HG03521 (cell line): ENCODE data around the gene ADGRG3.
"Not testable (repeated sequence)": the region's sequence is repeated elsewhere in the genome, so short reads cannot be mapped to it uniquely, and the experiment has no call there.

Experiments
- ATAC-seq: cut with Tn5 transposase; IDR thresholded peaks from one replicate; pipeline ENCODE4 v1.9.1; 2021; ENCODE audit warnings: mild to moderate bottlenecking, moderate library complexity; ENCODE audit not compliant: unreplicated experiment

ADGRG3 gene

DNA sequence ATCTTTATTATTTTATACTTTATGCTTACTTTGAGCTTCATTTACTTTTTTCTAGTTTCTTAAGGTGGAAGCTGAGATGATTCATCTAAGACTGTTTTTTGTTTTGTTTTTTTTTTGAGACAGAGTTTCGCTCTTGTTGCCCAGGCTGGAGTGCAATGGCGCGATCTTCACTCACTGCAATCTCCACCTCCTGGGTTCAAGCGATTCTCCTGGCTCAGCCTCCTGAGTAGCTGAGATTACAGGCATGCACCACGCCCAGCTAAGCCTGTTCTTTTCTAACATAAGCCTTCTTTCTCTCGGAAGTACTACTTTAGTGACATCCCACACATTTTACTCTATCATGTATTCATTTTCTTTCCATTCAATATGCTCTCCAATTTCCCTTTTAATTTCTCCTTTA is 44.5 kb downstream of the ADGRG3 start:
- not testable (repeated sequence) for ATAC-seq

DNA sequence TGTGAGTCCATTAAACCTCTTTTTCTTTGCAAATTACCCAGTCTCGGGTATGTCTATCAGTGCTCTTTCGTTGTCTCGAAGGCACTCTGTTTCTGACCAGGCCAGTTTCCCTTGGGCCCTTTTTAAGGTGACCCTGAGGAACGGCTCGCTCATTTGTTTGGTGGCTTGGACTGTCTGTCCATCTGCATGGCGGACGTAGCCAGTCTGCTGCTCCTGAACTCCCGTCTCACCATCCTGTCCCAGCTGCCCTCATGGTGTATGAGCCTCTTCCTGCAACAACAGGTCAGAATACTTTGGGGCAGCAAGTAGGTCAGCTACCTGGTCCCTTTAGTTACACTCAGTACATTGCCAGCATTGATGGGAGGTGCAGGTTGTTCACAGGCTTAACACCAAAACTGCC is 45.5 kb downstream of the ADGRG3 start:
- no peak for ATAC-seq

DNA sequence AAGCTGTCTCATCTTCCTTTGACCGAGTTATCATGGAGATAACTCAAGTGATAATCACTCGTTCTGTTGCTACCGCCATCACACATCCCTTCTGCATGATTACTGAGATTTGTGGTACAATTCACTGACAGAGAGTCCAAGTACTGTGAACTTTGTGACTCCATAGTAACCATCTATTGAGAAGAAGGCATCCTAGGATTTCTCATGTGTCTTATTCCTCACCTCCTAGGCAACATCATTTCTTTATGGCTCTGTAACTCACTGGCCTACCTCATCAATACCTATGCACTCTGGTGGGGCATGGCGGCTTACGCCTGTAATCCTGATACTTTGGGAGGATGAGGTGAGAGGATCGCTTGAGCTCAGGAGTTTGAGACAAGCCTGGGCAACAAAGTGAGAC is 45.9 kb downstream of the ADGRG3 start:
- ATAC-seq, result no peak

DNA sequence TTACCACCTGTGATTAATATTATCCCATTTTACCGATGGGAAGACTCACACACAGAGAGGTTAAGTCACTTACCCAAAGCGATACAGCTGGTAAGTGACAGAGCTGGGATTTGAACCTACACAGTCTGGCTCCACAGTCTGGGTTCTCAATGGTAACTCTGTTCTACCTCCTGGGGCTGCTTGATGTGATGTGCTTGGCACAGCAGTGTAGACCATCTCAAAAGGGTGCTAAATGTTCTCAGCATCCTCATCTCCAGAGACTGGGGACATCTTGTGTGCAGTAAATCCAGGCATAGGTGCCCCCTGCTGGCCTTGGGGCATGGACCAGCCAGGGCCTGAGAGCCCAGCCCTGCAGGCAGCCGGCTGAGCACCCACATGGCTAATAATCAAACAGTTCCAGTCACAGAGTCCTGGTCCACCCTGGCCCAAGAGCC is 52.1 kb downstream of the ADGRG3 start:
- ATAC-seq, result no peak

DNA sequence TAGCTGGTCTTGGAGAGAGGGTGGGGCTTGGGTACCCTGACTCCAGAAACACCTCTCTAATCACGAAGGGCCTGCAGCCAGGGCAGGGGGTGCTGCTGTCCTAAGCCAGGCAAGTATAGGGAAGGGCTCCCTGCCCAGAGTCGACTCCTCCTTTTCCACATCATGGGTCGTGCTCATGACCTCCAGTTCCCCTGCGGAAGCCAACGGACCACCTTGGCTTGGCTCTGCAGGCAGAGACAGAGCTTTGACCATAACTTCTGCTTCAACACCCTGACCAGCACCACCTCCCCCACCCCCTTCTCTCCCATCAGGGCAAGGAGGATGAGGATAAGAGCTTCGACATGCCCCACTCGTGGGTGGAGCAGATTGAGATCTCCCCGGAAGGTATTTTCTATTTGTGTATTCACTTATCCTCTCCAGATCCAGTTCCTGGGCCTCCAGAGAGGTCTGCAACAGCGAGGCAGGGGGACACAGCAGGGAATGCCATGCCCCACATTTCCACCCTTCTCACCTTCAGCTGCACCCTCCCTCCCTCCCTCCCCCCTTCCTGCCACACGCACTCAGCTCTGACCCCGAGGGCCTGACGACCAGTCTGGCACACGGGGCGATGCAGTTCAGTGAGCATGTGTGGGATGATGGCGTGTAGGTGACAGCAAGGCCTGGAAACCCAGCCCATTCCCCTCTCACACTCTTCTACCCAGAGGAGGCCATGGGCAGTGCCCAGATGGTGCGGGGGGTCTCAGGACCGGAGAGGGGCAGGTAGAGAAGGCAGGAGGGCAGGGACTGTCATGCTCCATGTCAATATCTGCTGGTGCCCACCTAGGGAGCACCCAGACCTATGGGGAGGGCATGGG is 53.5 kb downstream of the ADGRG3 start:
- no peak for ATAC-seq

DNA sequence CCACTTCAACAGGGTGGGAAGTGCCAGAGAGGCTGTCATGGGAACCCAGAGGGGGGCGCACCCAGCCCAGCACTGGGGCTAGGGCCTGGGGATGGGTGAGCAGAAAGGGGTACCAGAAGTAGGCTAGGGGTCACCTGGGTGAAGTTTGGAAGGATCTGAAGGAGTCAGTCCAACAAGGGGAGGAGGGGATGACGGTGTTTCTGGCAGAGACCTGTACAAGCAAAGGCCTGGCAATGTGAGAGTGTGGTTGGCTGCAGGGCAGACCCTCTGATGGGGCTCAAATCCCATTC is 54.0 kb downstream of the ADGRG3 start:
- ATAC-seq, result no peak

DNA sequence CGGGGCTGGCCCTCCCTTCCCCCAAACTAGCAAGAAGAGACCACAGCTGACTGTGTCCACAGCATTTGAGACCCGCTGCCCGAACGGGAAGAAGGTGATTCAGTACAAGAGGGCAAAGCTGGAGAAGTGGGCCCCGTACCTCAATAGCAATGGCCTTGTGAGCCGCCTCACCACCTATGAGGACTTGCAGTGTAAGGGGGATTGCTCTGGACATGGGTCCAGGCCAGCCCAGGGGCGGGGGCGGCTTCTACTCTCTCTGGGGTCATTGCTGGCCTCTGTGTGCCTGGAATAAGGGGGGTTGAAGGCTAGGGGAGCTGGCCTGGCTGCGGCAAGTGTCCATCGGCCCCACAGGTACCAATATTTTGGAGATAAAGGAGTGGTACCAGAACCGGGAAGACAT is 54.5 kb downstream of the ADGRG3 start:
- no peak for ATAC-seq

DNA sequence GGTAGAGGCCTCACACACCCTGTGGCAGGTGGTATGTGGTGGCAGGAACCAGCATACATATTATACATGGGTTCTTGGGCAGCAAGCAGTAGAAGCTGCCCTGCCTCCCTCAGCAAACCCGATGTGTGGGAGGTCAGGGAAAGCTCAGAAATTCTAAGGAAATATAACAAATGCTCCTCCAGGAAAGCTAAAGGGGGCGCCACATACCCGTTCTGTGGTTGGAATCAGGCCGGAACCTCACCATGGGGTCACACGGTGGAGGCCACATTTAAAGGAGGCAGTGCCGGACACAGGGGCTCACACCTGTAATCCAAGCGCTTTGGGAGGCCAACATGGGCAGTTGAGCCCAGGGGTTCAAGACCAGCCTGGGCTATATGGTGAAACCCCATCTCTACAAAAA is 55.1 kb downstream of the ADGRG3 start:
- ATAC-seq, result no peak

DNA sequence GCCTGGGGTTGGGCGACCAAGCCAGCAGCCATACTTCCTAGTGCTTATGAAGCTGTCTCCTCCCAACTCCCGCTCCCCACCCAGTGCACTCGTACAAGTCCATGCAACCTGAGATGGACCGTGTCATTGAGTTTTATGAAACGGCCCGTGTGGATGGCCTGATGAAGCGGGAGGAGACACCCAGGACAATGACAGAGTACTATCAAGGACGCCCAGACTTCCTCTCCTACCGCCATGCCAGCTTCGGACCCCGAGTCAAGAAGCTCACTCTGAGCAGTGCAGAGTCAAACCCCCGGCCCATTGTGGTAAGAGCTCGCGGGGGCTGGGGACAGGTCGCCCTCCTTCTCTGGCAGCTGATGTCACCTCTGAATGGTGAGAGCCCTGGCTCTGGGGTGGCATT is 56.4 kb downstream of the ADGRG3 start:
- no peak for ATAC-seq

DNA sequence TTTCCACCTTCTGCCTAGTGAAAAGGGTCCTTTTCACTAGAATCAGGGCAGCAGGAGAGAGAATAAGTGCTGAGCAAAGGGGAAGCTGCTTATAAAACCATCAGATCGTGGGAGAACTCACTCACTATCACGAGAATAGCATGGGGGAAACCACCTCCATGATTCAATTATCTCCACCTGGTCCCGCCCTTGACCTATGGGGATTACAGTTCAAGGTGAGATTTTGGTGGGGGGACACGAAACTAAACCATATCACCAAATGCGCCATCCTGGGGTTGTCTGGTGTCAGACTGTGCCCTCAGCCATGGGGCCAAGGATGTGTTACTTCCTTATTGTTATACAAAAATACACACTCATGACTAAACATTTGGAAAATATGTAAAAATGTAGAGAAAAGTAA is 57.0 kb downstream of the ADGRG3 start:
- ATAC-seq, result no peak

DNA sequence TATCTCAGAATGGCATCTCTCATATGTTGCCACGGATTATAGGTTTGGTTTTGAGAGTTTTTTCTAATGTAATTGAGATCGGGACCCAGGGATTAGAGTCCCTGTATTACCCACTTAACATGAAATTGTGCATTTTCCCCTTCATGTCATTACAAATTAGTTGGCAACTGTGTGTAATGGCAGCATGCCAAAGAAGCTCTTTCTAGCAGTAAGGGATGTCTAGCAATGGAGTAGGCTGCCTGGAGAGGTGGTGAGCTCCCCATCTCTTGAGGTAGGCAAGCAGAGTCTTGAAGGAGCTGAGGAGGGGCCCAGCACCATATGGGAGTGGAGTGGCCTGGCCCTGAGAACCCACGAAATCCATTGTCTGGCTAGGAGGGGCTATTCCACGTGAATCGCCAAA is 57.4 kb downstream of the ADGRG3 start:
- ATAC-seq, result no peak

DNA sequence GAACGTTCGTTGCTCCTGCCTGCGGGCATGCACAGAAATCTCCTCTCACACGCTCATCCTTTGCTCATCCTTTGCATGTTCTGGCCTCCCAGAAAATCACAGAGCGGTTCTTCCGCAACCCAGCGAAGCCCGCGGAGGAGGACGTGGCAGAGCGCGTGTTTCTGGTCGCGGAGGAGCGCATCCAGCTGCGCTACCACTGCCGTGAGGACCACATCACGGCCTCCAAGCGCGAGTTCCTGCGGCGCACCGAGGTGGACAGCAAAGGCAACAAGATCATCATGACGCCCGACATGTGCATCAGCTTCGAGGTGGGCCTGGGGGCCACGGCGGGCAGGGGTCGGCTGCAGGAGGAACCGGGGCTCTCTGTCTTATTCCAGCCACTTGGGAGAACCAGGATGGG is 57.9 kb downstream of the ADGRG3 start:
- no peak for ATAC-seq

DNA sequence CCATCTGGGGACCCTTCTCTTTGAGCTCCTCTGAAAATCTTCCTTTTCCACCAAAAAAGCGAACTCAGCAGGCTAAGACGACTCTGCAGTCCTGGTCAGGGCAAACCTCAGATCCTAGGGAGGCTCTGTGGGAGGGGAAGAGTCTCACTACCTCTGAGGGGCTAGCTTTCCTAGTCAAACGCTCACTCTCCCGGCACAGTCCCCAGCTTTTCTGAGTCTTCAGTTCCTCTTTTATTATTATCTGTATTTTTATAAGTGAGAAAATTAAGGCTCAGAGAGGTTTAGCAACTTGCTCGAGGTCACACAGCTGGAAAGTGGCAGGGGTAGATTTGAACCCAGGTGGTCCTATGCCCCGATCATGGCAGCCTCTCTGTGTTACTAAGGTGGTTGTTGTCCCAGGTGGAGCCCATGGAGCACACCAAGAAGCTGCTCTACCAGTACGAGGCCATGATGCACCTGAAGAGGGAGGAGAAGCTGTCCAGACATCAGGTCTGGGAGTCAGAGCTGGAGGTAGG is 58.4 kb downstream of the ADGRG3 start:
- ATAC-seq, result no peak

DNA sequence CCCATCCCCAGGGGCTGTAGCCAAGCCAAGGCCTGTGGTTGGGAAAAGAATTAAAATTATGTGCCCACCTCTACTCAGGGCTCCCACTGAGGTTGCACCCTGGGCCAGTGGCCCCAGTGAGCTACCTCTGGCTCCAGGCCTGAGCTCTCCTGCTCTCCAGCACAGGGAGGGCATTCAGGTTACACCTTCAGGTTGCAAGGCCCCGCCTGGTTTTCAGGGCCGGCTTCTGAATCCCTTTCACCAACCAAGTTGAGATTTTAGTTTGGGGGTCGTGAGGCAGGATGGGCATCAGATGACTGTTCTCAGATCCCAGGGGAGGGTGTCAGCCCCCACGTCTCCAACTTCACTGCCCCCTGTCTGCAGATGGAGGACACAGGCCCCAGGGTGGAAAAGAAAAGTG is 59.5 kb downstream of the ADGRG3 start:
- no peak for ATAC-seq

DNA sequence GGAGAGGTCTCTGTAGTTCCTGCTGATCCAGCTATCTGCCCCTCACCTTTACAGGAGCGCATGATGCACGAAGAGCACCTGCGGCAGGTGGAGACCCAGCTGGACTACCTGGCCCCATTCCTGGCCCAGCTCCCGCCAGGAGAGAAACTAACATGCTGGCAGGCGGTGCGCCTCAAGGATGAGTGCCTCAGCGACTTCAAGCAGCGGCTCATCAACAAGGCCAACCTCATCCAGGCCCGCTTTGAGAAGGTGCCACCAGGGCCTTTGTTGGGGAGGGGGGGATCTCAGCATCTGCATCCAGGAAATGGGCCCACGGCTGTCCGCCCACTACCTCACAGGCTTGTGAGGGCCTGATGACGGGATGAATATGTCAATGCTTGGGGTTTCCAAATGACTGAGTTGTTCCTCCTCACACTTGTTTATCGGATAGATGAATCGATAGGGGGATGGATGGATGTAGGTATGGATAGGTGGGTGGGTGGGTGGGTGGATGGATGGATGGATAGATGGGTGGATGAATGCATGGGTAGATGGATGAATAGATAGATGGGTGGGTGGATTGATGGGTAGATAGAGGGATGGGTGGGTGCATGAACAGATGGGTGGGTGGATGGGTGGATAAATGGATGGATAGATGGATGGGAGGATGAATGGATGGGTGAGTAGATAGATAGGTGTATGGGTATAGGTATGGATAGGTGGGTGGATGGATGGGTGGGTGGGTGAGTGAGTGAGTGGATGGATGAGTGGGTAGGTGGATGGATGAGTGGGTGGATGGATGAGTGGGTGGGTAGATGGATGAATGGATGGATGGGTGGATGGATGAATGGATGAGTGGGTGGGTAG is 60.5 kb downstream of the ADGRG3 start:
- no peak for ATAC-seq

DNA sequence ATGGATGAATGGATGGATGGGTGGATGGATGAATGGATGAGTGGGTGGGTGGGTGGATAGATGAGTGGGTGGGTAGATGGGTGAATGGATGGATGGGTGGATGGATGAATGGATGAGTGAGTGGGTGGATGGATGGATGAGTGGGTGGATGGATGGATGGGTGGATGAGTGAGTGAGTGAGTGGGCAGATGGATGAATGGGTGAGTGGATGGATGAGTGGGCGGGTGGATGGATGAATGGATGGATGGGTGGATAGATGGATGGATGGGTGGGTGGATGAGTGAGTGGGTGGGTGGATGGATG is 61.0 kb downstream of the ADGRG3 start:
- no peak for ATAC-seq

DNA sequence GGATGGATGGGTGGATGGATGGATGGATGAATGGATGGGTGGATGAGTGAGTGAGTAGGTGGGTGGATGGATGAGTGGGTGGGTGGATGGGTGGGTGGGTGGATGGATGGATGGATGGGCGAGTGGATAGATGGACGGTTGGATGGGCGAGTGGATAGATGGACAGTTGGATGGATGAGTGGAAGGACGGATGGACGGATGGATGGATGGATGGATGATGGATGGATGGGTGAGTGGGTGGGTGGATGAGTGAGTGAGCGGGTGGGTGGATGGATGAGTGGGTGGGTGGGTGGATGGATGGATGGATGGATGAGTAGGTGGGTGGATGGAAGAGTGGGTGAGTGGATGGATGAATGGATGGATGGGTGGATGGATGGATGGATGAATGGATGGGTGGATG is 61.7 kb downstream of the ADGRG3 start:
- not testable (repeated sequence) for ATAC-seq

DNA sequence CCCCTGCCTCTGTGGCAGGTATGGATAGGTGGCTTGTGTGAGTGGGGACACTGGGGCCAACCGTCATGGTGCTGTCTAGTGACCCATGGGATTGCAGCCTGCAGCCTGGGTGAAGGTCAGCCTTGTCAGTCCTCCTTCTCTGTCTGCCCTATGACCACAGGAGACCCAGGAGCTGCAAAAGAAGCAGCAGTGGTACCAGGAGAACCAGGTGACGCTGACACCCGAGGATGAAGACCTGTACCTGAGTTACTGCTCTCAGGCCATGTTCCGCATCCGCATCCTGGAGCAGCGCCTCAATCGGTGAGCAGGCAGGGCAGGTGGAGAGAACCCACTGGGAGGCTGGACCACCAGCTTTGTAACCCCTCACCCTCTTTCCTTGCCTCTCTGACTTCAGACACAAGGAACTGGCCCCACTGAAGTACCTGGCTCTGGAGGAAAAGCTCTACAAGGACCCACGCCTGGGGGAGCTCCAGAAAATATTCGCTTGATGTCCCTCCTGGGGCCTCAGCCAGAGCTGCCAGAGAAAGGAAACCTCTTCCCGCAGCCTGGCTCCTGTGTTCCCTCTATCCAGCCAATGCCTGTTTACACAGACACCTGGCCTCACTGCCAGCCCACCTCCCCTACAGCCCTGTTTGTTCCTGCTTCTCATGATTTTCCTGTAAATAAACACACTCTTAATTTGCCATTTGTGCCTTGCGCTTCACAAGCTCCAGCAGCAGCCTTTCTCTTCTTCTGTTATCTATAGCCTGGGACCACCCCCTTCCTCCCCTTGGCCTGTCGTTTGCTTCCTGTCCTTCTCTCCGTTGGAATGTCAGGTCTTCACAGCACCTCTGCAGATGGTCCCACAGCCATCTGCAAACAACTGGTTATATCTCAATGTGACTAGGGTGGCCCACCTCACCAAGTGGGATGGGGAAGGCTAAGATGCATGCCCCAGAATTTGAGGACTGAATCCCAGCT is 62.9 kb downstream of the ADGRG3 start:
- no peak for ATAC-seq

DNA sequence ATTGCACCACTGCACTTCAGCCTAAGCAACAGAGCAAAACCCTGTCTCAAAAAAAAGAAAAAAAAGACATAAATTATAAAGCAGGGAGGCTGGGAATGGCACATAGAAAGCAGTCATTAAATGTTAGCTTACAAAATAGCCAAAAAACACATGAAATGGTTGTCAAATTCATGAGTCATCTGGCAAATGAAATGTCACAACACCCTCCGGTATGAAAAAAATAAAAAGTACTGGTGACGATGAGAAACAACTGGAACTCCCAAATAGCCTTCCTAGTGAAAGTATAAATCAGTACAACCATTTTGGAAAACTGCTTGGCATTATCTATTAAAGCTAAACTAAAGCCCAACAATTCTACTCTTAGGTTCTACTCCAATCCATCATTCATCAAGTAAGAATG is 63.9 kb downstream of the ADGRG3 start:
- no peak for ATAC-seq

DNA sequence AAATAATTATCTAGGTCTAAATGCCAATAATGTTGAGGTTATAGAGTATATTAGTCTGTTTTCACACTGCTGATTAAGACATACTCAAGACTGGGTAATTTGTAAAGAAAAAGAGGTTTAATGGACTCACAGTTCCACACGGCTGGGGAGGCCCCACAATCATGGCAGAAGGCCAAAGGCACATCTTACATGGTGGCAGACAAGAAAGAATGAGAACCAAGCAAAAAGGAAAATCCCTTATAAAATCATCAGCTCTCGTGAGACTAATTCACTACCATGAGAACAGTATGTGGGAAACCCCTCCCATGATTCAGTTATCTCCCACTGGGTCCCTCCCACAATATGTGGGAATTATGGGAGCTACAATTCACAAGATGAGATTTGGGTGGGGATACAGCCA is 64.6 kb downstream of the ADGRG3 start:
- ATAC-seq, result no peak

DNA sequence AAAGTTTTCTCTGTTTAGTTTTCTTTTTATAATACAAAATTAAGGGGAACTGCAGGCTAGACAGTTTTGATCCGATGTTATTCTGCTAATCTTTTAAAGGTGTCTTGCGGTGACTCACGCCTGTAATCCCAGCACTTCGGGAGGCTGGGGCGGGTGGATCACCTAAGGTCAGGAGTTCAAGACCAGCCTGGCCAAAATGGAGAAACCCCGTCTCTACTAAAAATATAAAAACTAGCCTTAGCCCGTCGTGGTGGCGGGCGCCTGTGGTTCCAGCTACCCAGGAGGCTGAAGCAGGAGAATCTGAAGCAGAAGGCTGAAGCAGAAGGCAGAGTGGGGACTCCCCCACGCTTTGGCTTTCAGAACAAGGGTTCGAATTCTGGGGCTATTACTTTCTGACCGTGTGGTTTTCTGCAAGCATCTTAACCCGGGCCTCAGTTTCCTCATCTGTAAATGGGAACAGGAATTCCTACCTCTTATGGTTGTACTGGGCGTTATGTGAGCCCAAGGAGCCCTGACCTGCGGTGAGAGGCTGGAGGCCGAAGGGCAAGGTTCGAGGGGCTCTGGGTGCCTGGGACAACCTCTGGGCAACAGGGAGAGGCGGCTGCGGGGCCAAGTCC is 66.3 kb downstream of the ADGRG3 start:
- no peak for ATAC-seq
